ENCODE measurements around the gene LRP1. TPM values are rescaled to one million over a fixed set of nuclear protein-coding genes. Genes with fewer than 3 reads are reported as not detected.
A peak's percentile ranks its signal among the peaks of the same experiment; 100 is the strongest.

Gene LRP1
- total and polyA plus RNA-seq, 2 experiments from 2014 or later, result 28.5 to 77.5 TPM

DNA sequence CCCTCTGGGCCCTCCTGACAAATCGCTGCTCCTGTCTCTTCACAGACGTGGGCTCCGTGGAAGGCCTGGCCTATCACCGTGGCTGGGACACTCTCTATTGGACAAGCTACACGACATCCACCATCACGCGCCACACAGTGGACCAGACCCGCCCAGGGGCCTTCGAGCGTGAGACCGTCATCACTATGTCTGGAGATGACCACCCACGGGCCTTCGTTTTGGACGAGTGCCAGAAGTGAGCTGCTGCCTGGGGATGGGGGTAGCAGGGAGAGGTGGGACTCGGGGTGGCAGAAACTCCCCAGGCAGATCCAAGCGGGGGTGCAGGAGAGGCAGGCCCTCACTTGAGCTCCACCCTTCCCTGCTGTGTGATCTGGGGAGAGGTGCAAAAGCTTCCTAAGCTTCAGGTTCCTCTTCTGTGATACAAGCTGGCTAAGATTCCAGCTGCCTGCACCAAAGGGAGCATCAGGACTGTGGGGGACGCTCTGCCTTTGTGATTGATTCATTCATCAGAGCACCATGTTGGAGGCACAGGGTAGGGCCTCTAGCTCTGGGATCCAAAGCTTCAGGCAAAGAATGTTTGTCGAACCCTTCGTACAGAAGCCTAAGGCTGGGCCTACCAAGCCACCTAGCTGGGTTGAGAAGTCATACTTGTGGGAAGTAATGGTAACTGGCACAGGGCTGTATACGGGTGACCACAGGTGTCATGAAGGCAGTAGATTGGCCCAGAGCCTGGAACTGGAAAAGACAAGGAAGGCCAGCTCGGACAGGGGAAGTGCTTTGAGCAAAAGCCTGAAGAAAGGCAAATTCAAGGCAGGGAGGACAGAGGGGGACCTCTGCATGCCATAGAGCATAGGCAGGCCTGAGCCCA, 59.2 kb downstream of the LRP1 start:
- Histone ChIP-seq H3K4me1 (ENCODE audit: low read depth) (no peaks in the 10 kb centered on the region), H3K4me3 (no peak overlapping the region), H3K27me3 (no peaks in the 10 kb centered on the region), H3K36me3 (peaks cover 44% of the 10 kb centered on the region), H3K9me3 (ENCODE audit: low read depth) (no peaks in the 10 kb centered on the region), H3K27ac (no peak overlapping the region)
- DNase-seq (ENCODE audit: low read depth in 1 of 2, low spot score in 1 of 2), result no peak
- TF ChIP-seq, protein P1, sequence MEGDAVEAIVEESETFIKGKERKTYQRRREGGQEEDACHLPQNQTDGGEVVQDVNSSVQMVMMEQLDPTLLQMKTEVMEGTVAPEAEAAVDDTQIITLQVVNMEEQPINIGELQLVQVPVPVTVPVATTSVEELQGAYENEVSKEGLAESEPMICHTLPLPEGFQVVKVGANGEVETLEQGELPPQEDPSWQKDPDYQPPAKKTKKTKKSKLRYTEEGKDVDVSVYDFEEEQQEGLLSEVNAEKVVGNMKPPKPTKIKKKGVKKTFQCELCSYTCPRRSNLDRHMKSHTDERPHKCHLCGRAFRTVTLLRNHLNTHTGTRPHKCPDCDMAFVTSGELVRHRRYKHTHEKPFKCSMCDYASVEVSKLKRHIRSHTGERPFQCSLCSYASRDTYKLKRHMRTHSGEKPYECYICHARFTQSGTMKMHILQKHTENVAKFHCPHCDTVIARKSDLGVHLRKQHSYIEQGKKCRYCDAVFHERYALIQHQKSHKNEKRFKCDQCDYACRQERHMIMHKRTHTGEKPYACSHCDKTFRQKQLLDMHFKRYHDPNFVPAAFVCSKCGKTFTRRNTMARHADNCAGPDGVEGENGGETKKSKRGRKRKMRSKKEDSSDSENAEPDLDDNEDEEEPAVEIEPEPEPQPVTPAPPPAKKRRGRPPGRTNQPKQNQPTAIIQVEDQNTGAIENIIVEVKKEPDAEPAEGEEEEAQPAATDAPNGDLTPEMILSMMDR (IDR thresholded peaks at IDR 0.05; ENCODE audit: low read depth, low read length), result no peak

DNA sequence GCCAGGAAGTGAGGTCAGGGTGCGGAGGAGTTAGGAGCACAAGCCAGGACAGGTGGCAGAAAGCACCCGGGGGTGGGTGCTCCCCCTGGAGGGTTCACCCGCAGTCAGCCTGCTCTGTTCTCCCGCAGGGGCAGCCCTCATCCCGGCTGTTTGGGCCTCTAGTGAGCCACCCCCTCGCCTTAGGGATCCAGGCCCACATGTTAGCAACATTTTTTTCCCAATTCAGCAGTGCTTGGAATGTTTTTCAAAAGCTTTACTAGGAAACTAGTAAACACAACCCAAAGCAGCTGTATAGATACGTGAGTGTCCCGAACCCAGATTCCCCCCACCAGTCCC, 59.8 kb downstream of the LRP1 start:
- no peak overlapping the region for H3K4me3 ChIP-seq
- no peaks in the 10 kb centered on the region for H3K9me3 ChIP-seq (ENCODE audit: low read depth)
- H3K27ac ChIP-seq, result no peak overlapping the region
- H3K36me3 ChIP-seq, result peaks cover 50% of the 10 kb centered on the region
- TF ChIP-seq, protein P1 (IDR thresholded peaks at IDR 0.05; ENCODE audit: low read depth, low read length), result no peak
- no peak for DNase-seq (ENCODE audit: low read depth in 1 of 2, low spot score in 1 of 2)
- no peaks in the 10 kb centered on the region for H3K4me1 ChIP-seq (ENCODE audit: low read depth)
- H3K27me3 ChIP-seq, result no peaks in the 10 kb centered on the region

DNA sequence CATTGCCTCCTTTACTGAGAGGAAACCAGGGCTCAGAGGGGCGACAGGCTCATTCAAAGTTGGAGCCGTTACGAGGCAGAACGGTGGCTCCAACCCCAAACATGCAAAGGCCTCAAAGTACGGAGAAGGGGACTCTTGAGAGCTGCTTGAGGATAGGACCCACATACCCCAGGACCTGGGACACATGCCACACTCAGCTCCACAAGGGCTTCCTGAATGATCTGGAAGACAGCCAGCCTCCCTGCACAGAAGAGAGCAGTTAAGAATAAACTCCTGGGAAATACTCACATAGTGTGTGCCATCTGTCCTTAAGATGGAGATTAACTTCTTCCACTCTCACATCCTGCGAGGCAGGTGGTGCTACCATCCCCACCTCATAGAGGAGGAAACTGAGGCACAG, 61.8 kb downstream of the LRP1 start:
- Histone ChIP-seq H3K9me3 (ENCODE audit: low read depth) (no peaks in the 10 kb centered on the region), H3K4me1 (ENCODE audit: low read depth) (no peaks in the 10 kb centered on the region), H3K36me3 (peaks cover 47% of the 10 kb centered on the region), H3K4me3 (no peak overlapping the region), H3K27ac (peak overlapping the region; percentile 58), H3K27me3 (no peaks in the 10 kb centered on the region)
- TF ChIP-seq, protein P1 (IDR thresholded peaks at IDR 0.05; ENCODE audit: low read depth, low read length), result no peak
- DNase-seq (ENCODE audit: low read depth in 1 of 2, low spot score in 1 of 2), result peak in 1 of 2 donors; percentile 55

DNA sequence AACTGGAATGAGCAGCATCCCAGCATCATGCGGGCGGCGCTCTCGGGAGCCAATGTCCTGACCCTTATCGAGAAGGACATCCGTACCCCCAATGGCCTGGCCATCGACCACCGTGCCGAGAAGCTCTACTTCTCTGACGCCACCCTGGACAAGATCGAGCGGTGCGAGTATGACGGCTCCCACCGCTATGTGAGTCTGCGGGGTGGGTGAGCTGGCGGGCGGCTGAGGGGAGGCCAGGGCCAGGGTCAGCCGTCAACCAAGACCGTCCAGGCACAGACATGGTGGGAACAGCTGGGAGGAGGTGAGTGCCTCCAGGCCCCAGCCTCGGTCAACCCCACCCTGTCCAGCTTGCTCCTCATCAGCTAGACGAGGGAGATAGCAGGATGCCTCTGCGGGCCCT, 62.5 kb downstream of the LRP1 start:
- no peak for DNase-seq (ENCODE audit: low read depth in 1 of 2, low spot score in 1 of 2)
- TF ChIP-seq, protein P1 (IDR thresholded peaks at IDR 0.05; ENCODE audit: low read depth, low read length), result no peak
- Histone ChIP-seq H3K9me3 (ENCODE audit: low read depth) (no peaks in the 10 kb centered on the region), H3K4me3 (no peak overlapping the region), H3K27me3 (no peaks in the 10 kb centered on the region), H3K27ac (no peak overlapping the region), H3K36me3 (peaks cover 51% of the 10 kb centered on the region), H3K4me1 (ENCODE audit: low read depth) (no peaks in the 10 kb centered on the region)

DNA sequence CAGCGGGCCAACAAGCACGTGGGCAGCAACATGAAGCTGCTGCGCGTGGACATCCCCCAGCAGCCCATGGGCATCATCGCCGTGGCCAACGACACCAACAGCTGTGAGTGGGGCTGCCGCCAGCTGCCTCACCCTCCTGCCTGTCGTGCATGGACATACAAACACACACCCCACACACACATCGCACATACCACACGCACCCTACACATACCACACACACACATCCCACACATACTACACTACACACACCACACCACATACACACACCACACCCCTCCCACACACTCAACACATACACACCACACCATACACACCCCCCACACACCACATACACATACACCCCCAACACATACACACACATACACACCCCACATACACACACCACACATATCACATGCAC, 63.1 kb downstream of the LRP1 start:
- H3K4me3 ChIP-seq, result no peak overlapping the region
- DNase-seq (ENCODE audit: low read depth in 1 of 2, low spot score in 1 of 2), result no peak
- peaks cover 54% of the 10 kb centered on the region for H3K36me3 ChIP-seq
- TF ChIP-seq, protein P1 (IDR thresholded peaks at IDR 0.05; ENCODE audit: low read depth, low read length), result no peak
- no peaks in the 10 kb centered on the region for H3K4me1 ChIP-seq (ENCODE audit: low read depth)
- no peaks in the 10 kb centered on the region for H3K27me3 ChIP-seq
- no peaks in the 10 kb centered on the region for H3K9me3 ChIP-seq (ENCODE audit: low read depth)
- no peak overlapping the region for H3K27ac ChIP-seq

Measured in cardiac muscle cell (in vitro differentiated cells and primary cell).